K562 (cell line): Measurements from ENCODE around the gene UBN2. TPM values are rescaled to one million over a fixed set of nuclear protein-coding genes. Genes with fewer than 3 reads are reported as not detected.

Experiments used
- CC2D1A ChIP-seq: fragments of 450-650 bp; IDR thresholded peaks from 2 replicates; pipeline ENCODE4 v1.6.1; 2017; ENCODE audit warnings: mild to moderate bottlenecking
- COPS2 ChIP-seq: fragments of 450-650 bp; conservative IDR thresholded peaks from 2 replicates; pipeline ENCODE4 v1.6.1; 2016; ENCODE audit warnings: mild to moderate bottlenecking, moderate library complexity
- CTBP1 ChIP-seq: fragments of 450-650 bp; IDR thresholded peaks from 2 replicates; pipeline ENCODE4 v1.6.1; 2016; ENCODE audit warnings: borderline replicate concordance
- ETS2 ChIP-seq: IDR thresholded peaks from 2 replicates; pipeline ENCODE4 v1.6.1; 2016; ENCODE audit warnings: borderline replicate concordance, missing genetic modification characterization, mild to moderate bottlenecking, moderate library complexity, missing compliant biosample characterization; ENCODE audit not compliant: poor library complexity, severe bottlenecking
- FOXJ2 ChIP-seq: fragments of 200-800 bp; sonication (Bioruptor generic); IDR thresholded peaks from 2 replicates; pipeline ENCODE4 v1.6.1; 2016; ENCODE audit warnings: missing genetic modification characterization, missing compliant biosample characterization
- FOXK1 ChIP-seq: sonication (generic); formaldehyde crosslinking; IDR thresholded peaks from 2 replicates; pipeline ENCODE4 v1.8.0; 2022; ENCODE audit warnings: missing genetic modification reagents, mild to moderate bottlenecking, borderline replicate concordance
- HSF4 ChIP-seq: fragments of 250-450 bp; sonication (Bioruptor Pico); IDR thresholded peaks from 2 replicates; pipeline ENCODE4 v2.1.2; 2022; ENCODE audit warnings: mild to moderate bottlenecking, moderate library complexity, borderline replicate concordance
- KHSRP ChIP-seq: fragments of 450-650 bp; IDR thresholded peaks from 2 replicates; pipeline ENCODE4 v1.6.1; 2017
- KLF13 ChIP-seq: fragments of 450-650 bp; IDR thresholded peaks from 2 replicates; pipeline ENCODE4 v1.6.1; 2016; ENCODE audit warnings: missing genetic modification characterization, low read depth, mild to moderate bottlenecking, missing compliant biosample characterization, moderate library complexity, borderline replicate concordance
- MEIS2 ChIP-seq: fragments of 450-650 bp; IDR thresholded peaks from 2 replicates; pipeline ENCODE4 v1.6.1; 2014; ENCODE audit warnings: mild to moderate bottlenecking; ENCODE audit not compliant: partially characterized antibody
- MYC ChIP-seq, 2 experiments: fragments of 250-450 bp in 1 of 2; sonication (Bioruptor Pico) in 1 of 2; IDR thresholded peaks; 2 replicates each; pipeline versions ENCODE4 v1.5.1 to v1.6.1; 2012 to 2021; ENCODE audit warnings: low read depth in 2 of 2, borderline replicate concordance in 1 of 2, improper control_type of control experiment in 1 of 2, low read length in 1 of 2, mild to moderate bottlenecking in 1 of 2, moderate library complexity in 1 of 2
- PHF20 ChIP-seq: fragments of 450-650 bp; IDR thresholded peaks from 2 replicates; pipeline ENCODE4 v1.6.1; 2018; ENCODE audit not compliant: partially characterized antibody
- SMAD3 ChIP-seq: fragments of 450-650 bp; formaldehyde crosslinking; conservative IDR thresholded peaks from 2 replicates; pipeline ENCODE4 v1.4.0; 2020; ENCODE audit warnings: mild to moderate bottlenecking
- SREBF2 ChIP-seq: sonication (generic); formaldehyde crosslinking; IDR thresholded peaks from 2 replicates; pipeline ENCODE4 v1.4.0; 2020; ENCODE audit warnings: mild to moderate bottlenecking, missing genetic modification reagents
- SRSF9 ChIP-seq: fragments of 200-400 bp; formaldehyde crosslinking; IDR thresholded peaks from 2 replicates; pipeline ENCODE4 v1.6.1; 2017; ENCODE audit warnings: low read depth, low read length, borderline replicate concordance
- TAL1 ChIP-seq: fragments of 450-650 bp; IDR thresholded peaks from 2 replicates; pipeline ENCODE4 v1.6.1; 2016; ENCODE audit warnings: mild to moderate bottlenecking
- ZC3H8 ChIP-seq: fragments of 450-650 bp; IDR thresholded peaks from 2 replicates; pipeline ENCODE4 v1.6.1; 2017
- ZNF174 ChIP-seq: fragments of 250-450 bp; sonication (Bioruptor Pico); IDR thresholded peaks from 2 replicates; pipeline ENCODE4 v1.4.0; 2020; ENCODE audit warnings: mild to moderate bottlenecking
- ZNF232 ChIP-seq: sonication (generic); formaldehyde crosslinking; IDR thresholded peaks from 2 replicates; pipeline ENCODE4 v1.8.0; 2022; ENCODE audit warnings: mild to moderate bottlenecking, missing genetic modification reagents
- ZNF408 ChIP-seq: fragments of 250-450 bp; sonication (Bioruptor Pico); IDR thresholded peaks from 2 replicates; pipeline ENCODE4 v1.4.0; 2020; ENCODE audit warnings: low read depth, mild to moderate bottlenecking, moderate library complexity
- ZNF586 ChIP-seq: fragments of 450-650 bp; formaldehyde crosslinking; conservative IDR thresholded peaks from 2 replicates; pipeline ENCODE4 v1.4.0; 2020; ENCODE audit warnings: mild to moderate bottlenecking, moderate library complexity
- polyA plus RNA-seq, 8 experiments: library from polyadenylated mRNA; depleted of rRNA in 4 of 8; stranded (reverse) in 5 of 8; unstranded in 3 of 8; fragments of >200 nt; fragmentation: Nextera tagmentation in 2 of 8; fragmentation: Illumina TruSeq in 1 of 8; extraction: Ambion mirVana in 2 of 8; extraction: Trizol in 1 of 8; gene quantifications; 2 replicates each; pipeline versions ENCODE4 v1.2.1 to v1.2.3, GENCODE V29; 2011 to 2014; ENCODE audit warnings: inconsistent platforms in 1 of 8, missing spikeins in 1 of 8
- total RNA-seq, 7 experiments: library from RNA; depleted of rRNA in 6 of 7; stranded (reverse); fragments of >200 nt in 6 of 7; fragmentation: Illumina TruSeq in 2 of 7; extraction: Trizol in 2 of 7; gene quantifications; 2 replicates each; pipeline versions ENCODE4 v1.2.1 to v1.2.3, GENCODE V29; 2011 to 2021; ENCODE audit warnings: low replicate concordance in 1 of 7
- TF ChIP-seq, protein P1 (sequence below): fragments of 250-450 bp; sonication (Bioruptor Pico); IDR thresholded peaks from 2 replicates; pipeline ENCODE4 v1.5.0; 2021; ENCODE audit warnings: mild to moderate bottlenecking, borderline replicate concordance
- TF ChIP-seq, protein P2 (sequence below): fragments of 450-650 bp; formaldehyde crosslinking; IDR thresholded peaks from 2 replicates; pipeline ENCODE4 v1.4.0; 2022; ENCODE audit warnings: mild to moderate bottlenecking, moderate library complexity
- TF ChIP-seq, protein P3 (sequence below): fragments of 450-650 bp; formaldehyde crosslinking; IDR thresholded peaks from 2 replicates; pipeline ENCODE4 v1.4.0; 2022; ENCODE audit warnings: missing genetic modification characterization

The UBN2 gene
- total and polyA plus RNA-seq, 9 of the 15 experiments (the other 6 are each of a cell fraction or from before 2014, with no cell fraction given): 1.2 to 19.5 (median 9.9) TPM

- TF ChIP-seq ZC3H8 (no peak), FOXJ2 (peak; percentile 90), PHF20 (peak; percentile 82), HSF4 (no peak), ETS2 (no peak), MYC (IDR thresholded peaks at IDR 0.05; ENCODE audit: low read depth, low read length) (peak; percentile 61; the same call in 1 of the 2 replicates), MYC (CRISPR knock-in tag; IDR thresholded peaks at IDR 0.05; ENCODE audit: borderline replicate concordance, low read depth) (peak; percentile 44; the same call in 1 of the 2 replicates), SRSF9 (no peak), TAL1 (no peak), SMAD3 (no peak; the same call in 1 of the 2 replicates), FOXK1 (peak; percentile 98), ZNF232 (CRISPR knock-in tag) (no peak; the same call in 1 of the 2 replicates), ZNF408 (CRISPR knock-in tag) (no peak), ZNF174 (CRISPR knock-in tag) (no peak), KHSRP (no peak), CTBP1 (peak; percentile 95), ZNF586 (CRISPR knock-in tag) (no peak), COPS2 (no peak), CC2D1A (no peak), KLF13 (tag) (peak; percentile 12; the same call in 1 of the 2 replicates), SREBF2 (no peak), MEIS2 (peak; percentile 96)
- TF ChIP-seq, protein P1, sequence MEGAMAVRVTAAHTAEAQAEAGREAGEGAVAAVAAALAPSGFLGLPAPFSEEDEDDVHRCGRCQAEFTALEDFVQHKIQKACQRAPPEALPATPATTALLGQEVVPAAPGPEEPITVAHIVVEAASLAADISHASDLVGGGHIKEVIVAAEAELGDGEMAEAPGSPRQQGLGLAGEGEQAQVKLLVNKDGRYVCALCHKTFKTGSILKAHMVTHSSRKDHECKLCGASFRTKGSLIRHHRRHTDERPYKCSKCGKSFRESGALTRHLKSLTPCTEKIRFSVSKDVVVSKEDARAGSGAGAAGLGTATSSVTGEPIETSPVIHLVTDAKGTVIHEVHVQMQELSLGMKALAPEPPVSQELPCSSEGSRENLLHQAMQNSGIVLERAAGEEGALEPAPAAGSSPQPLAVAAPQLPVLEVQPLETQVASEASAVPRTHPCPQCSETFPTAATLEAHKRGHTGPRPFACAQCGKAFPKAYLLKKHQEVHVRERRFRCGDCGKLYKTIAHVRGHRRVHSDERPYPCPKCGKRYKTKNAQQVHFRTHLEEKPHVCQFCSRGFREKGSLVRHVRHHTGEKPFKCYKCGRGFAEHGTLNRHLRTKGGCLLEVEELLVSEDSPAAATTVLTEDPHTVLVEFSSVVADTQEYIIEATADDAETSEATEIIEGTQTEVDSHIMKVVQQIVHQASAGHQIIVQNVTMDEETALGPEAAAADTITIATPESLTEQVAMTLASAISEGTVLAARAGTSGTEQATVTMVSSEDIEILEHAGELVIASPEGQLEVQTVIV: no peak
- TF ChIP-seq, protein P2, sequence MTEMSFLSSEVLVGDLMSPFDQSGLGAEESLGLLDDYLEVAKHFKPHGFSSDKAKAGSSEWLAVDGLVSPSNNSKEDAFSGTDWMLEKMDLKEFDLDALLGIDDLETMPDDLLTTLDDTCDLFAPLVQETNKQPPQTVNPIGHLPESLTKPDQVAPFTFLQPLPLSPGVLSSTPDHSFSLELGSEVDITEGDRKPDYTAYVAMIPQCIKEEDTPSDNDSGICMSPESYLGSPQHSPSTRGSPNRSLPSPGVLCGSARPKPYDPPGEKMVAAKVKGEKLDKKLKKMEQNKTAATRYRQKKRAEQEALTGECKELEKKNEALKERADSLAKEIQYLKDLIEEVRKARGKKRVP (CRISPR knock-in tag): peak; percentile 59; the same call in 1 of the 2 replicates
- TF ChIP-seq, protein P3, sequence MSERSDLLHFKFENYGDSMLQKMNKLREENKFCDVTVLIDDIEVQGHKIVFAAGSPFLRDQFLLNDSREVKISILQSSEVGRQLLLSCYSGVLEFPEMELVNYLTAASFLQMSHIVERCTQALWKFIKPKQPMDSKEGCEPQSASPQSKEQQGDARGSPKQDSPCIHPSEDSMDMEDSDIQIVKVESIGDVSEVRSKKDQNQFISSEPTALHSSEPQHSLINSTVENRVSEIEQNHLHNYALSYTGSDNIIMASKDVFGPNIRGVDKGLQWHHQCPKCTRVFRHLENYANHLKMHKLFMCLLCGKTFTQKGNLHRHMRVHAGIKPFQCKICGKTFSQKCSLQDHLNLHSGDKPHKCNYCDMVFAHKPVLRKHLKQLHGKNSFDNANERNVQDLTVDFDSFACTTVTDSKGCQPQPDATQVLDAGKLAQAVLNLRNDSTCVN (CRISPR knock-in tag): peak; percentile 91
Measured at GRCh38 chr7:139230774-139231512, at the start of gene UBN2 (continued).
